ENCODE results near the gene EXOSC5.
"Not testable (repeated sequence)": the region's sequence is repeated elsewhere in the genome, so short reads cannot be mapped to it uniquely, and the experiment has no call there.

EXOSC5 gene

GRCh38 chr19:41426116-41426841, 29.1 kb upstream of the EXOSC5 start:
- DNase-seq (ENCODE audit: low read depth in 2 of 2) = no peak

DNA sequence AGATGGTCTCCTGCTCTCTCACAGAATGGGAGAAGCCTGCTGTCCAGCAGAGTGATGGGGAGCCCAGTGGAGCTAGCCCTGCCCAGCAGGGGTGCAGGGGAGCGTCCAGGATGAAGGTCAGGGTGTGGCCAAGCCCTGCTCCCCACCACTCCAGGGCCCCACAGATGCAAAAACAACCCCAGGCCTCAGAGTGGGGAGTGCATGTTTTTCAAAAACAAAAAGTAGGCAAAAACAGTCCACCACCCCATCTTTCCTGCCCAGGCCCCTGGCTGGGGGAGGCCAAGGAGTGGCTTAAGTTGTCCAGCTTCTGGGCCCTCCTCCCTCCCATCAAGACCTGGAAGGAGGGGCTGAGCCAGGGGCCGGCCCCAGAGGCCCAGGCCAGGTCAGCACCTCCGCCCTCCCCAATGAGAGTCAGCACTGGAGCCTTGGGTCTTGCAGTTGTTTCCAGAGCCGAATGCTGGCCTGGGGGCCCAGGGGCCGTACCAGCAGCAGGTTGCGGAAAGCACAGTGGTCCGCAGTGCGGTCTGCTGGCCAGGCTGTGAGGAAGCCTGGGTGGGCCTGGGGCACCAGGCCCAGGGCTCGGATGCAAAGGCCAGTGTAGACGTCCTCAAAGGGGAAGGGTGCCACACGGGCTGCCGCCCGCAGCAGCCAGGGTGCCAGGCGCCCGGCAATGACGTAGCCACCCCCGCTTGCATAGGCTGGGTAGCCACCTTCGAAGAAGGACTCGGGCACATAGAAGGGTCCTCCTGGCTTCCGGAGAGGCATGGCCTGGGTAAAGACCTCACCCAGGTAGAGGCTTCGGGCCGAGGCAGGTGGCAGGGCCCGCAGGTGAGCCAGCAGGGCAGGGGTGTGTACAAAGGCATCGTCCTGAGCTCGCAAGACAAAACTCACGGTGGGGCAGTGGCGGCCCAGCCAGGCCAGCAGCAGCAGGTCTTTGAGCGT, 28.3 kb upstream of the EXOSC5 start:
- no peak for DNase-seq (ENCODE audit: low read depth in 2 of 2)

DNA sequence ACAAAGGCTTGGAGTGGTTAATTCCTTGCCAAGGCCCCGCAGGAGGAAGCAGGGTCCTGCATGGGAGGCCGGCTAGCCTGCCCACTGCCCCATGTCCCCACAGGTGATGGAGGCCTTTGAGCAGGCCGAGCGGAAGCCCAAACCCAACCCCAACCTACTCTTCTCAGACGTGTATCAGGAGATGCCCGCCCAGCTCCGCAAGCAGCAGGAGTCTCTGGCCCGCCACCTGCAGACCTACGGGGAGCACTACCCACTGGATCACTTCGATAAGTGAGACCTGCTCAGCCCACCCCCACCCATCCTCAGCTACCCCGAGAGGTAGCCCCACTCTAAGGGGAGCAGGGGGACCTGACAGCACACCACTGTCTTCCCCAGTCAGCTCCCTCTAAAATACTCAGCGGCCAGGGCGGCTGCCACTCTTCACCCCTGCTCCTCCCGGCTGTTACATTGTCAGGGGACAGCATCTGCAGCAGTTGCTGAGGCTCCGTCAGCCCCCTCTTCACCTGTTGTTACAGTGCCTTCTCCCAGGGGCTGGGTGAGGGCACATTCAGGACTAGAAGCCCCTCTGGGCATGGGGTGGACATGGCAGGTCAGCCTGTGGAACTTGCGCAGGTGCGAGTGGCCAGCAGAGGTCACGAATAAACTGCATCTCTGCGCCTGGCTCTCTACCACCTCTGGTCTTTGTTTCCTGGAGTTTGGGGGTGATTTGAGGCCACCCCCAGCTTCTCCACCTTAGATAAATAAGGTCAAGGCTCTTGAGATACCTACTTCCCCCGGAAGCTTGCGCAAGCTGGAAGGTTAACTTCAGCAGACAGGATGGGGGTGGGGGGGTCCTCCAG, 27.4 kb upstream of the EXOSC5 start:
- no peak for DNase-seq (ENCODE audit: low read depth in 2 of 2)

DNA sequence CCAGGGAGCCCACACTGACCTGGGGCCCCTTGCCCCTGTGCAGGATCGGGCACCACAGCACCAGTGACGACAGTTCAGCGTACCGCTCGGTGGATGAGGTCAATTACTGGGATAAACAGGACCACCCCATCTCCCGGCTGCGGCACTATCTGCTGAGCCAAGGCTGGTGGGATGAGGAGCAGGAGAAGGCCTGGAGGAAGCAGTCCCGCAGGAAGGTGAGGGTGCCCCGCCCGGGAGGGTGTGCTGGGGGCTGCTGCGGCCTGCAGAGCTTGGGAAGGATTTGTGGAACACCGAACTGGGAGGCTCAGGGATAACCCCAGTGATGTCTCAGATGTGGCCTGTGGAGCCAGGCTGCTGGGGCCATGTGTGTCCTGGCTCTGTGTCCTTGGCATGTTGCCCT, 25.8 kb upstream of the EXOSC5 start:
- no peak for DNase-seq (ENCODE audit: low read depth in 2 of 2)

DNA sequence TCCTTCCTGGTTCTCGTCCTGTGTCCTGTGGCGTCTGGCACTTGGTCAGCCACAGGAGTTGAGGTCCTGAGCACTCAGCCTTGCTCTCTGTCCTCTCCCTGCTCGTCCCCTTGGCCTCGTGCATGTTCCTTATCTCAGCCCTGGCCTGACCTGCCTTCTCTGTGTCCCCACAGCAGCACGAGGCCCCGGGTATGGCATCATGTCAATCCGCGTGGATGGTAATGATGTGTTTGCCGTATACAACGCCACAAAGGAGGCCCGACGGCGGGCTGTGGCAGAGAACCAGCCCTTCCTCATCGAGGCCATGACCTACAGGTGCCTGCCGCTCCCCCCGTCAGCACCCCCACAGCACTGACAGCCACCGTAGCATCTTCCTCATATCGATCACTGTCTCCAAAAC, 25.3 kb upstream of the EXOSC5 start:
- DNase-seq (ENCODE audit: low read depth in 2 of 2) = no peak

DNA sequence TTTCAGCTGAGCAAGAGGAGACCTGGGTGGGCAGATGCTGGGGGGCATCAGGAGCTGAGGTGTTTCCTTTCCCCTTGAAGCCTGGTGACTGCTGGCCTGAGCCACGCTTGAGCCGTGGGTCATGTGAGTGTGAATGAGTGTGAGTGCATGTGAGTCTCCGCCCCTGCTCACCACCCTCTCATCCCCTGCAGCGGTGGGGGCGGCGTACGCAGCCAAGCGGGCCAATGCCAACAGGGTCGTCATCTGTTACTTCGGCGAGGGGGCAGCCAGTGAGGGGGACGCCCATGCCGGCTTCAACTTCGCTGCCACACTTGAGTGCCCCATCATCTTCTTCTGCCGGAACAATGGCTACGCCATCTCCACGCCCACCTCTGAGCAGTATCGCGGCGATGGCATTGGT, 24.8 kb upstream of the EXOSC5 start:
- no peak for DNase-seq (ENCODE audit: low read depth in 2 of 2)

DNA sequence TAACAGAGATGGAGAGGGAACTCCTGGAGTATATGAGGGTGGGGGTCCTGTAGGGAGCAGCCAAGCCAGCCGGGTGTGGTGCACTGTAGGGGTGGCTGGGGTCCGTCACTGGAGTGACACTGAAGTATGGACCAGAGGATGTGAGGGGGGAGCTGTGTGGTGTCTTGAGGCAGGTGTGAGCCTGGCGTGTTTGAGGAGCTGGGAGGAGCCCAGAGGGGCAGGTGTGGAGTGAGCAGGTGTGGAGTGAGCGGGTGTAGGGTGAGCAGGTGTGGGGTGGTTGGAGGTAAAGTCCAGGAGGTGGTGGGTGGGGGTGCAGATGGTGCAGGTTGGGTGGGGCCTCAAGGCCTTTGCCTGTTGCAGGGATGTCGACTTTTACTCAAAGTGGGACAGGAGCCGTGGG, 24.2 kb upstream of the EXOSC5 start:
- DNase-seq (ENCODE audit: low read depth in 2 of 2) = no peak

- no peak for DNase-seq (ENCODE audit: low read depth in 2 of 2)
Observed at GRCh38 chr19:41420101-41420880, 23.1 kb upstream of the EXOSC5 start.

DNA sequence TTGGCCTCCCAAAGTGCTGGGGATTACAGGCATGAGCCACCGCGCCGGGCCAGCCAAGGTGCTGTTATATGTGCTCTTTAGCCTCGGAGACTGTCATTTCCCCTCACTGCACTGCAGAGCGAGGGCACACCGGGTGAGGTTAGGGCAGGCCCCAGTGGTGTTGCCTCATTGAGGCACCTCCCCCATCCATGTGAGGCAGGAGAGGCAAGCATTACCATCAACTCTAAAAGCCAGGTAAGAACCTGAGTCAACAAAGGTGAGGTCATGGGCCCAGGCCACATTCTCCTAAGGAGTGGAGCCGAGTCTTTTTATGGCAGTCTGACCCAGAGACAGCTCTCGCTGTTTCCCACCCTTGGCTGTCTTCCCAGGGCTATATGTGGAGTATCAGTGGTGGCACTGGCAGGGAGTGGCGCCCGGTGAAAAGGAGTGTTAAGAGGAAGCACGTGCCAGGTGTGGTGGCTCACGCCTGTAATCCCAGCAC, 19.1 kb upstream of the EXOSC5 start:
- no peak for DNase-seq (ENCODE audit: low read depth in 2 of 2)

DNA sequence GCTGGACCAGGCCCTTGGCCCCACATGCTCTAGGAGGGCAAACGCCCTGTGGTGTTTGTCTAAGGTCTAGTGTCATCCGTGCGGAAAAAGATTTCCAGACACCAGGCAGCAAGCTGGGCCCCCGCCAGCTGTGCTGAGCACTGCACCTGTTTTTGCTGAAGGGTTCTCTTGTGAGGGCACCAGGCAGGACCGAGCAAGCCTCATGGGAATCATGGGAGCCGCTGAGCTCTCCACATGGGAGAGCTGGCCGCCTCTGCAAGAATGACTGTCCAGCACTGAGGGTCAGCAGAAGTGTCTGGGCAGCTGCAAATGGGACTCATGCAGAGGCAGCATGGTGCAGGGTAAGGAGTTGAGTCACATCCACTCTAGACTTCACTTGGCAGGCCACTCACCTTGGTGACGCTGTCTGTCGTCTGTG, 18.0 kb upstream of the EXOSC5 start:
- no peak for DNase-seq (ENCODE audit: low read depth in 2 of 2)

GRCh38 chr19:41414461-41414860, 17.3 kb upstream of the EXOSC5 start:
- no peak for DNase-seq (ENCODE audit: low read depth in 2 of 2)

GRCh38 chr19:41413947-41414346, 16.8 kb upstream of the EXOSC5 start:
- DNase-seq (ENCODE audit: low read depth in 2 of 2) = no peak

- no peak for DNase-seq (ENCODE audit: low read depth in 2 of 2)
Observed at GRCh38 chr19:41412953-41413352, 15.8 kb upstream of the EXOSC5 start.

DNA sequence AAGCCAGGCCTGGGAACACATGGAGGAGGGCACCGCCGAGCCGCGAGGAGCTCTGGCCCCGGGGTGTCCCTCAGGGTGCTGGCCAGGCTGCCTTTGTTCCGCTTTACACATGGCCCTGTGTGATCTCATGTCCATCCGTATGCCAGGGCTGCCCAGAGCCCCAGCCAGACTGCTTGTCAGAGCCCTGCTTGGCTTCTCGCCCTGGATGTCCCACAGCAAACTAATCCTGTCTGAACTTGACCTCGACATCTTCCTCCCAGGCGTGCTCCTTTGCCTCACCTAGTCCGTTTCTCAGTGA, 14.8 kb upstream of the EXOSC5 start:
- no peak for DNase-seq (ENCODE audit: low read depth in 2 of 2)

- no peak for DNase-seq (ENCODE audit: low read depth in 2 of 2)
Observed at GRCh38 chr19:41411100-41411967, 14.2 kb upstream of the EXOSC5 start.

DNA sequence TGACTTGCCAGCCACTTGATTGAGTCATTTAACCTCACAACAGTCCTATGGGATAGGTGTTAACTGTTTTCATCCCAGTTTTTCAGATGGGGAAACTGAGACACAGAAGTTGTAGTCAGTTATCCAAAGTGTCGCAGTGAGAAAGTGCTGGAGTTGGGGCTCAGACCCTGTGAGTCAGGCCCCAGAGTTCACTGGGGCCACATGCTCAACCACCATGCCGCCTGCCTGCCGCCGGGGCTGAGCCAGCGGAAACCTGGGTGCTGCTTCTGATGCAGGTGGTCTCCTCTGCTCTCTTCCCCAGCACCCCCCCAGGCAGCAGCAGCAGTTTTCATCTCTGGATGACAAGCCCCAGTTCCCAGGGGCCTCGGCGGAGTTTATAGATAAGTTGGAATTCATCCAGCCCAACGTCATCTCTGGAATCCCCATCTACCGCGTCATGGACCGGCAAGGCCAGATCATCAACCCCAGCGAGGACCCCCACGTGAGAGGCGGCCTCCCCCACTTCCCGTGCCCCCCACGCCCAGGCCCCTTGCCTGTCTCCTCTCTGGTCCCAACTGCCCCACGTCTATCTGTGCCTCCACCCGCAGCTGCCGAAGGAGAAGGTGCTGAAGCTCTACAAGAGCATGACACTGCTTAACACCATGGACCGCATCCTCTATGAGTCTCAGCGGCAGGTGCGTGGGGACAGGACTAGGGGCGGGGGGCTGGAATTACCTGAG, 13.3 kb upstream of the EXOSC5 start:
- no peak for DNase-seq (ENCODE audit: low read depth in 2 of 2)

GRCh38 chr19:41409288-41409687, 12.1 kb upstream of the EXOSC5 start:
- DNase-seq (ENCODE audit: low read depth in 2 of 2) = no peak

- not testable (repeated sequence) for DNase-seq (ENCODE audit: low read depth in 2 of 2)
Observed at GRCh38 chr19:41408846-41409245, 11.7 kb upstream of the EXOSC5 start.

DNA sequence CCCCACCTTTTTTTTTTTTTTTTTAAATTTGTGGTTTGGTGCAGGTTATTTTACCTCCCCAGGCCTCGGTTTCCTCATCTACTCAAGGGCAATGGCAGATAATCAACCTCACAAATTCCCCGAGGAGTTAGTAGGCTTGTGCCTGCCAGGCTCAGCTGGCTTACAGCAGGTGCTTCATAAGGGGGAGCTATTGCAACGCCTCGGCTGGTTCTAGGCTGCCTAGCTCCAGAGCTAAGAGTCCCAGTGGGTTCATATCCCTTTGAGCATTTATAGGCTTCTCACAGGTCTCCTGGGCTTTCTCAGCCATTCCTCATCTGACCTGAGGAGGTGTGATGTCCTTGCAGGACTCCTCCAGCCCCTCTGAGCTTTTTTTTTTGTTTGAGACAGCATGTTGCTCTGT, 11.1 kb upstream of the EXOSC5 start:
- DNase-seq (ENCODE audit: low read depth in 2 of 2) = no peak

- DNase-seq (ENCODE audit: low read depth in 2 of 2) = no peak
Observed at GRCh38 chr19:41407271-41407670, 10.1 kb upstream of the EXOSC5 start.
